ENCODE data around the gene NEB.

The NEB gene

GRCh38 chr2:151733771-151734672, at the start of gene NEB:
Gene NEB, minus strand, starts transcription at chr2:151734476. Its CDS starts 1,320 bp downstream, at chr2:151733156.
- DNase-seq = no peak

GRCh38 chr2:151783133-151783520, 48.9 kb upstream of the NEB start:
- DNase-seq = no peak

DNA sequence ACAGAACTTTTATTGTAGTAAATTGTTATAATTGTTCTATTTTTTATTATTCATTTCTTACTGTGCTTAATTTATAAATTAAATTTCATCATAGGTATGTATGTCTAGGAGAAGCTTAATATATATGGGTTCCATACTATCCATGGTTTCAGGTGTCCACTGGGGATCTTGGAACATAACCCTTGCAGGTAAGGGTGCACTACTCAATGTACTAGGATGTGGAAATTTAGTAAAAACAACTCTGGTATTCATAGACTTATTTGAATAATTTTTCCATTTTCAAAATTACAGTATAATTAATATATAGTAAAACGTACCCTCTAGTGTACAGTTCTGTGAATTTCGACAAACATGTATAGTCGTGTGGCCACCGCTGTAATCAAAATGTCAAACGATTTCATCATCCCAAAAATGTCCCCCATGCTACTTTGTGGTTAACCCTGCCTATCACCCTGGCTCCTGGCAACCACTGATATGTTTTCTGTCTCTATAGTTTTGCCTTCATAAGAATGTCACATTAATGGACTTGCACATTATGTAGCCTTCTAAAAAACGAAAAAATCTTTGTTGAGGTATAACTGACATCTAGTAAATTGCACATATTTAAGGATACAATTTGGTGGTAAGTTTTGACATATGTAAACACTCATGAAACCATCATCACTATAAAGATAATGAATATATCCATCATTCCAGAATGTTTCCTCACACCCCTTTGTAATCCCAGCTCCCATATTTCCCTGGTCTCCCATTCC, 48.3 kb upstream of the NEB start:
- DNase-seq = no peak

- DNase-seq = no peak
These were observed 47.4 kb upstream of the NEB start for GRCh38 chr2:151781642-151782041.

DNA sequence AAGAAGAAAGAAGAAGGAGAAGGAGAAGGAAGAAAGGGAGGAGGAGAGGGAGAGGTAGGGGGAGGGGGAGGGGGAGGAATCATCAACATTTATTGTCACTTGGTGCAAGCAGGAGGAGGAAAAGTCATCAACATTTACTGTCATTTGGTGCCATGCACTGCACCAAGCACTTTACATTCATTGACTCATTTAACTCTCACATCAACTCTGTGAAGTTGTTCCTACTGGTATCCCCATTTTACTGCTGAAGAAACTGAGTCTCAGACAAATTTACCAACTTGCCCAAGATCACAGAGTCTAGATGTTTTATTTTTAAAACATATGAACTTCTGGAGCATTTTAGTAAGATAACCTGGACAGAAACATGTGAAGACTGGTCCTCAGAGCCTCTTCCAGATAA, 46.7 kb upstream of the NEB start:
- no peak for DNase-seq

- no peak for DNase-seq
These were observed 43.7 kb upstream of the NEB start for GRCh38 chr2:151777935-151778334.

DNA sequence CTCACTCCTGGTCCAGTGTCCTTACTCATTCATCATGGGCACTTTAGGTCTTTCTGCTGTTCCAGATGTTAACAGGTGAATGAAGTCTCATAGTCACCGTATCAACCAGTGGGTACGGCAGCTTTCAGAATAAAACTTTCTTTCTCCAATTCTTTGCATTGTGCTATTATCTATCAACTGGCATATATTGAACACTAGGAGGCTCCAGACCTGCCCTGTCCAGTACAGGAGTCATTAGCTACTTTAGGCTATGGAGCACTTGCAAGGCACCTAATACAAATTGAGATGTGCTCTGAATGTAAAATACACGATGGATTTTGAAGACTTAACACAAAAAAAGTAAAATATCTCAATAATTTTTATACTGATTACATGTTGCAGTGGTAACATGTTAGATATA, 43.2 kb upstream of the NEB start:
- DNase-seq = no peak

GRCh38 chr2:151776367-151776766, 42.1 kb upstream of the NEB start:
- no peak for DNase-seq

GRCh38 chr2:151775057-151775740, 40.9 kb upstream of the NEB start:
- DNase-seq = no peak

GRCh38 chr2:151774506-151774905, 40.2 kb upstream of the NEB start:
- DNase-seq = no peak

- no peak for DNase-seq
These were observed 37.5 kb upstream of the NEB start for GRCh38 chr2:151771599-151772358.

DNA sequence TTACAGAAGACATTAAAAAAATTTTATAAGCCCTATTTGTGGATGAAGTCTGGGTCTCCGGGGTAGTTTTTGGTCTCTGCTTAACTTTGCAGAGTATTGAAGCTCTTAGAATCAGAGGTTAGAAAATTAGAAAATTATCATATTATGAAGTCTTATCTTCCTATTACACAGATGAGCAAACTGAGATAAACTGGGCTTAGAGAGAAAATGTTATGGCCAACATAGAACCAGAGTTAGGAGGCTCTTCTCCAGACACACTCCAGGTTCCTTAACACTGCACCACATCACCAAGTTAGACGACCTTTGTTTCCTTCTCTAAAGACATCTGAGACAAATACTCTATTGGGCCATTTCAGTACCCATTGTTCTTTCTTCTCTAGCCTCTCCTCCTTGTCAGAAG, 36.7 kb upstream of the NEB start:
- no peak for DNase-seq

- DNase-seq = no peak
These were observed 35.3 kb upstream of the NEB start for GRCh38 chr2:151769606-151770005.

DNA sequence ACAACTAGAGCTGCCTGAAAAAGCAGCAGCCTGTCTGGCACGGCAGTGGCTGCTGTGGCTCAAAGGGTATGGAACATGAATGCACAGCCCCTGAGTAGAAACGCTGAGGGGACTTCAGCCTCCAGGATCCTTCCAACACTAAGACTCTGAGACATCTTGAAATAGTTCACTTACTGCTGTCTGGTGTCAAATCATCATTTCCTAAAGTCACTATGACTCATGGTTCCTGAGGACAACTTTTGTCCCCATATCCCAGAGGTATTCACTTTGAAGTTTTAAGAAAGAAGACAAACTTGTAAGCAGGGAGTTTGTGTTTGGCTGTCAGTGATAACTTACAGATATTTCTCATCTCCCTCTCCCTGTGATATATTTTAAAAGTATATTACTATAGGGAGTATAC, 33.3 kb upstream of the NEB start:
- DNase-seq = no peak

GRCh38 chr2:151766437-151767153, 32.3 kb upstream of the NEB start:
- DNase-seq = no peak

GRCh38 chr2:151765760-151766410, 31.6 kb upstream of the NEB start:
- no peak for DNase-seq

- no peak for DNase-seq
These were observed 28.4 kb upstream of the NEB start for GRCh38 chr2:151762694-151763093.

- DNase-seq = no peak
These were observed 27.4 kb upstream of the NEB start for GRCh38 chr2:151761687-151762086.

- DNase-seq = no peak
These were observed 26.9 kb upstream of the NEB start for GRCh38 chr2:151761193-151761592.

DNA sequence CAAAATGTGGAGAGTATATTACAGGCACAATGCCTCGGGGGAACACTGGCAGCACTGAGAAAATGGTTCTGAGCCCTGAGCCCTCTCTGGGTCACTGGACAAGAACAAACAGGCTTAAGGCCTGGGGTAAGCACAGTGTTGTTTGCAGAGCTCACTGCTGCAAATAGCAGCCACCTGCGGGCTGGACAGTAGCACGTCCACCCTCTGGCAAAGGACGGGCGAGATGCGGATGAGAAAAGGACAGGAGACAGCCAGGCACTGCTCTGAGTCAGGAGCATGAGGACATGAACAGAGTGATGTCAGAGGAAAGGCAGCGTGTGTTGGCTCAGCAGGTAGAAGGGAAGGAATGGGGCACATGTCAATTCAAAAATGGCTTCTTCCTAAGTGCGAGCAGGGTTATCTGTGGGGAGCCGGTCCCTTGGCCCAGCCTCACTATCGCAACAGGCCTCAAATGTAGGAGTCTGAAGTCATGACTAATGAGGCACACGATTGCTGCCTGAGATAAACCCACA, 25.9 kb upstream of the NEB start:
- DNase-seq = no peak

- no peak for DNase-seq
These were observed 24.5 kb upstream of the NEB start for GRCh38 chr2:151758744-151759143.

All from suppressor macrophage treated with lipopolysaccharide for 4 hours (primary cell).